OCI-LY7 (cell line): ENCODE results near the gene HPDL.
A peak's percentile ranks its signal among the peaks of the same experiment; 100 is the strongest.

Experiments
- CTCF ChIP-seq: fragments of 200-600 bp; sonication (generic); conservative IDR thresholded peaks from 2 replicates; pipeline ENCODE4 v1.5.1; 2014; ENCODE audit warnings: mild to moderate bottlenecking, antibody characterized with exemption, low read length, moderate library complexity, mixed read lengths
- EZH2phosphoT487 ChIP-seq: fragments of 200-600 bp; sonication (generic); IDR thresholded peaks from 2 replicates; pipeline ENCODE4 v1.6.1; 2018; ENCODE audit warnings: low read depth, borderline replicate concordance, mild to moderate bottlenecking, mixed run types, antibody characterized with exemption, low read length, moderate library complexity, mixed read lengths

- TF ChIP-seq CTCF (0 out of 2 replicates have a peak, but pooled peaks have one; percentile 16), EZH2phosphoT487 (no peak)
These were observed 20.4 kb upstream of the HPDL start for GRCh38 chr1:45306319-45306718.
